SHP77 (cell line): ENCODE results near the gene OGFRL1.

Experiments
- DNase-seq, 2 experiments: peaks; one replicate each; lab custom pipeline; 2025; lab: John Stamatoyannopoulos, UW

OGFRL1 gene

GRCh38 chr6:71334768-71335167 is 46.2 kb downstream of the OGFRL1 start:
- DNase-seq, result no peak

GRCh38 chr6:71335544-71335943 is 46.9 kb downstream of the OGFRL1 start:
- DNase-seq, result no peak

- DNase-seq, result no peak
Observed at GRCh38 chr6:71336901-71337300, 48.3 kb downstream of the OGFRL1 start.

GRCh38 chr6:71338540-71339316 is 50.1 kb downstream of the OGFRL1 start:
- DNase-seq, result no peak

- no peak for DNase-seq
Observed at GRCh38 chr6:71342772-71343171, 54.2 kb downstream of the OGFRL1 start.

GRCh38 chr6:71345476-71346333 is 57.1 kb downstream of the OGFRL1 start:
- DNase-seq, result no peak

- no peak for DNase-seq
Observed at GRCh38 chr6:71346334-71346694, 57.7 kb downstream of the OGFRL1 start.

- no peak for DNase-seq
Observed at GRCh38 chr6:71347119-71347518, 58.5 kb downstream of the OGFRL1 start.

- DNase-seq, result no peak
Observed at GRCh38 chr6:71349395-71349794, 60.8 kb downstream of the OGFRL1 start.

- no peak for DNase-seq
Observed at GRCh38 chr6:71349976-71350615, 61.5 kb downstream of the OGFRL1 start.

GRCh38 chr6:71351190-71351589 is 62.6 kb downstream of the OGFRL1 start:
- no peak for DNase-seq
